Astrocyte (in vitro differentiated cells and primary cell): ENCODE data around the gene TARP.
A peak's percentile ranks its signal among the peaks of the same experiment; 100 is the strongest.

Experiments
- DNase-seq: peaks from one replicate; pipeline ENCODE4 v3.0.0-alpha.2; 2010; ENCODE audit warnings: low read depth
- FAIRE-seq: peaks from 2 replicates; lab custom pipeline; 2011; peaks lifted over from hg19 to GRCh38; lab: Jason Lieb, UNC
- H2AFZ ChIP-seq: 2 replicates; pipeline ENCODE4 v1.6.0; 2012; ENCODE audit warnings: low read depth, low read length, inconsistent platforms
- H3K27ac ChIP-seq: 2 replicates; pipeline ENCODE4 v1.5.1; 2011; ENCODE audit warnings: low read depth, low read length, inconsistent platforms
- H3K27me3 ChIP-seq: 2 replicates; pipeline ENCODE4 v1.6.0; 2011; ENCODE audit warnings: low read length, inconsistent platforms; ENCODE audit not compliant: insufficient read depth
- H3K36me3 ChIP-seq: 2 replicates; pipeline ENCODE4 v1.5.1; 2011; ENCODE audit warnings: low read length, inconsistent platforms; ENCODE audit not compliant: insufficient read depth
- H3K4me1 ChIP-seq: 2 replicates; pipeline ENCODE4 v1.5.1; 2011; ENCODE audit warnings: low read length, inconsistent platforms; ENCODE audit not compliant: insufficient read depth
- H3K4me2 ChIP-seq: 2 replicates; pipeline ENCODE4 v1.6.0; 2012; ENCODE audit warnings: low read length, inconsistent platforms
- H3K4me3 ChIP-seq: 2 replicates; pipeline ENCODE4 v1.5.1; 2011; ENCODE audit warnings: low read depth, mild to moderate bottlenecking, low read length, inconsistent platforms; ENCODE audit not compliant: insufficient read depth
- H3K79me2 ChIP-seq: 2 replicates; pipeline ENCODE4 v1.6.0; 2012; ENCODE audit warnings: mild to moderate bottlenecking, low read length, inconsistent platforms; ENCODE audit not compliant: insufficient read depth
- H3K9ac ChIP-seq: 2 replicates; pipeline ENCODE4 v1.6.0; 2012; ENCODE audit warnings: mild to moderate bottlenecking, low read length, inconsistent platforms
- H3K9me3 ChIP-seq: 2 replicates; pipeline ENCODE4 v1.5.1; 2012; ENCODE audit warnings: low read depth, mild to moderate bottlenecking, low read length, inconsistent platforms; ENCODE audit not compliant: insufficient read depth
- H4K20me1 ChIP-seq: 2 replicates; pipeline ENCODE4 v1.6.0; 2012; ENCODE audit warnings: low read length, inconsistent platforms; ENCODE audit not compliant: insufficient read depth
- H3K27ac Mint-ChIP-seq: one replicate; pipeline ENCODE4 v1.8.0; 2021; ENCODE audit warnings: mild to moderate bottlenecking, mixed read lengths; ENCODE audit not compliant: unreplicated experiment
- H3K27me3 Mint-ChIP-seq: one replicate; pipeline ENCODE4 v1.8.0; 2021; ENCODE audit warnings: low read depth, mixed read lengths; ENCODE audit not compliant: unreplicated experiment
- H3K36me3 Mint-ChIP-seq: one replicate; pipeline ENCODE4 v1.8.0; 2021; ENCODE audit warnings: low read depth, mixed read lengths; ENCODE audit not compliant: unreplicated experiment
- H3K4me1 Mint-ChIP-seq: one replicate; pipeline ENCODE4 v1.8.0; 2021; ENCODE audit warnings: low read depth, mixed read lengths; ENCODE audit not compliant: unreplicated experiment
- H3K4me3 Mint-ChIP-seq: one replicate; pipeline ENCODE4 v1.8.0; 2021; ENCODE audit warnings: mild to moderate bottlenecking, moderate library complexity, mixed read lengths; ENCODE audit not compliant: unreplicated experiment
- H3K9me3 Mint-ChIP-seq: one replicate; pipeline ENCODE4 v1.8.0; 2021; ENCODE audit warnings: mild to moderate bottlenecking, mixed read lengths; ENCODE audit not compliant: unreplicated experiment
- CTCF ChIP-seq: IDR thresholded peaks from 2 replicates; pipeline ENCODE4 v1.5.1; 2011; ENCODE audit warnings: low read depth, mild to moderate bottlenecking, inconsistent platforms, low read length, moderate library complexity; ENCODE audit not compliant: insufficient read depth
- EZH2 ChIP-seq: IDR thresholded peaks from 2 replicates; pipeline ENCODE4 v1.6.1; 2012; ENCODE audit warnings: mild to moderate bottlenecking, low read length, inconsistent platforms; ENCODE audit not compliant: insufficient read depth

The TARP gene

GRCh38 chr7:38321967-38322366 lies 48.5 kb upstream of the TARP start:
- Histone ChIP-seq H3K27me3 (no peaks in the 10 kb centered on the region), H2AFZ (no peak overlapping the region), H3K9ac (no peak overlapping the region), H3K4me2 (no peak overlapping the region), H3K36me3 (no peaks in the 10 kb centered on the region), H3K9me3 (no peaks in the 10 kb centered on the region), H4K20me1 (no peaks in the 10 kb centered on the region), H3K4me1 (peaks cover 12% of the 10 kb centered on the region), H3K79me2 (no peaks in the 10 kb centered on the region), H3K4me3 (no peak overlapping the region), H3K27ac (no peak overlapping the region)
- TF ChIP-seq CTCF (no peak), EZH2 (no peak)
- FAIRE-seq (no peak), DNase-seq (no peak)
- Mint-ChIP-seq H3K9me3 (no peaks in the 10 kb centered on the region), H3K27me3 (peaks cover 5% of the 10 kb centered on the region), H3K4me3 (no peak overlapping the region), H3K36me3 (no peaks in the 10 kb centered on the region), H3K27ac (no peak overlapping the region), H3K4me1 (peaks cover 12% of the 10 kb centered on the region)

- no peaks in the 10 kb centered on the region for H3K36me3 Mint-ChIP-seq
- DNase-seq (peak; percentile 86), FAIRE-seq (peak; percentile 73)
- H3K4me3 Mint-ChIP-seq, result no peak overlapping the region
- H2AFZ ChIP-seq, result no peak overlapping the region
- H3K4me1 Mint-ChIP-seq, result peaks cover 12% of the 10 kb centered on the region
- no peak overlapping the region for H3K4me3 ChIP-seq
- H3K27me3 Mint-ChIP-seq, result peaks cover 5% of the 10 kb centered on the region
- H3K27ac ChIP-seq, result peak overlapping the region; percentile 45
- H3K36me3 ChIP-seq, result no peaks in the 10 kb centered on the region
- H3K27me3 ChIP-seq, result no peaks in the 10 kb centered on the region
- no peak overlapping the region for H3K27ac Mint-ChIP-seq
- H3K9me3 ChIP-seq, result no peaks in the 10 kb centered on the region
- no peak for TF ChIP-seq EZH2
- no peak for TF ChIP-seq CTCF
- H3K9me3 Mint-ChIP-seq, result no peaks in the 10 kb centered on the region
- H3K4me1 ChIP-seq, result peaks cover 12% of the 10 kb centered on the region
- H3K4me2 ChIP-seq, result peak overlapping the region; percentile 57
- H3K79me2 ChIP-seq, result no peaks in the 10 kb centered on the region
- no peaks in the 10 kb centered on the region for H4K20me1 ChIP-seq
- no peak overlapping the region for H3K9ac ChIP-seq
Observed at GRCh38 chr7:38321515-38321944, 48.1 kb upstream of the TARP start.

- H3K4me1 Mint-ChIP-seq, result peaks cover 12% of the 10 kb centered on the region
Observed at GRCh38 chr7:38321050-38321449, 47.6 kb upstream of the TARP start.

More at GRCh38 chr7:38321050-38321449, 47.6 kb upstream of the TARP start:
- no peaks in the 10 kb centered on the region for H3K9me3 Mint-ChIP-seq
- peaks cover 5% of the 10 kb centered on the region for H3K27me3 Mint-ChIP-seq
- Histone ChIP-seq H3K4me1 (peaks cover 12% of the 10 kb centered on the region), H3K4me3 (no peak overlapping the region), H2AFZ (no peak overlapping the region), H4K20me1 (no peaks in the 10 kb centered on the region), H3K36me3 (no peaks in the 10 kb centered on the region), H3K4me2 (peak overlapping the region; percentile 57), H3K9ac (no peak overlapping the region), H3K27ac (peak overlapping the region; percentile 45), H3K27me3 (no peaks in the 10 kb centered on the region), H3K9me3 (no peaks in the 10 kb centered on the region), H3K79me2 (no peaks in the 10 kb centered on the region)
- H3K36me3 Mint-ChIP-seq, result no peaks in the 10 kb centered on the region
- no peak for DNase-seq
- no peak for FAIRE-seq
- no peak for TF ChIP-seq EZH2
- no peak for TF ChIP-seq CTCF
- H3K27ac Mint-ChIP-seq, result no peak overlapping the region
- H3K4me3 Mint-ChIP-seq, result no peak overlapping the region
